ENCODE measurements around the gene CDK10.

GRCh38 chr16:89689142-89689541 lies 2.7 kb downstream of the CDK10 start:
- TF ChIP-seq CTCF (IDR thresholded peaks at IDR 0.05; ENCODE audit: low read depth, low read length, poor library complexity, severe bottlenecking) (no peak), EZH2phosphoT487 (IDR thresholded peaks at IDR 0.05; ENCODE audit: borderline replicate concordance, low read length) (no peak)
